Measurements from ENCODE around the gene LLCFC1. TPM values are rescaled to one million over a fixed set of nuclear protein-coding genes. Genes with fewer than 3 reads are reported as not detected.

The LLCFC1 gene
- total and polyA plus RNA-seq, 2 of the 8 experiments (the other 6 are each of a cell fraction or from before 2014, with no cell fraction given) = not detected

GRCh38 chr7:142943706-142944268, 4.5 kb downstream of the LLCFC1 start:
- DNase-seq (ENCODE audit: low read depth in 1 of 2, low spot score in 2 of 2) (no peak), FAIRE-seq (no peak)
- Histone ChIP-seq H2BK15ac (ENCODE audit: low read length) (no peak overlapping the region), H2AFZ (ENCODE audit: low read length) (no peak overlapping the region), H3K14ac (ENCODE audit: insufficient read length) (no peak overlapping the region), H3K4me1 (replicated peaks in 1 of 4; ENCODE audit: control insufficient read depth in 3 of 4, insufficient read depth in 4 of 4, low read length in 3 of 4) (no peaks in the 10 kb centered on the region), H3K9ac (replicated peaks in 1 of 4; ENCODE audit: extremely low read depth in 1 of 4, low read depth in 3 of 4, low read length in 3 of 4) (no peak overlapping the region), H2BK20ac (ENCODE audit: low read length) (no peak overlapping the region), H2BK12ac (ENCODE audit: low read depth, low read length) (peak overlapping the region; percentile 43; the same call in 1 of the 2 replicates), H2BK120ac (replicated peaks; ENCODE audit: low read depth, low read length) (no peak overlapping the region), H3K79me2 (ENCODE audit: control insufficient read depth in 1 of 2, insufficient read depth in 2 of 2, low read length in 2 of 2) (no peaks in the 10 kb centered on the region), H3K79me1 (ENCODE audit: low read depth, low read length) (no peaks in the 10 kb centered on the region), H3K23me2 (ENCODE audit: low read depth, low read length) (no peaks in the 10 kb centered on the region), H3K18ac (ENCODE audit: extremely low read depth, low read length) (no peak overlapping the region), H3K27me3 (replicated peaks in 1 of 4; ENCODE audit: control insufficient read depth in 3 of 4, extremely low read depth in 1 of 4, insufficient read depth in 3 of 4, low read length in 3 of 4) (no peaks in the 10 kb centered on the region; a peak in 1 of 7 replicates), H4K5ac (ENCODE audit: insufficient read length, low read depth, low read length) (no peak overlapping the region), H4K8ac (ENCODE audit: extremely low read depth, insufficient read depth, low read length) (no peak overlapping the region), H4K20me1 (replicated peaks in 1 of 2; ENCODE audit: control insufficient read depth in 1 of 2, insufficient read depth in 2 of 2, low read length in 2 of 2) (peaks cover 0 to 1% of the 10 kb centered on the region in 2 experiments), H3K4me3 (ENCODE audit: extremely low read depth in 1 of 4, insufficient read depth in 2 of 4, low read depth in 3 of 4, low read length in 4 of 4) (no peak overlapping the region), H2BK5ac (ENCODE audit: low read depth, low read length) (peak overlapping the region; percentile 47), H3K56ac (replicated peaks; ENCODE audit: insufficient read length, low read depth, low read length) (no peak overlapping the region), H3K4ac (replicated peaks; ENCODE audit: insufficient read length, low read depth, low read length) (no peak overlapping the region), H3K9me3 (ENCODE audit: insufficient read depth in 2 of 2, low read depth in 1 of 2, low read length in 1 of 2) (no peaks in the 10 kb centered on the region), H3K27ac (ENCODE audit: low read depth, low read length) (no peak overlapping the region), H3K23ac (ENCODE audit: insufficient read length) (no peak overlapping the region), H4K91ac (replicated peaks; ENCODE audit: insufficient read length, low read length) (no peak overlapping the region), H3K4me2 (ENCODE audit: insufficient read depth in 1 of 2, low read depth in 2 of 2, low read length in 2 of 2) (no peak overlapping the region), H2AK5ac (ENCODE audit: low read depth, low read length) (no peak overlapping the region), H3K36me3 (ENCODE audit: control insufficient read depth in 2 of 4, insufficient read depth in 4 of 4, low read length in 3 of 4) (no peaks in the 10 kb centered on the region)
- CTCF ChIA-PET (ENCODE audit: partially characterized antibody) = interaction anchor here (0.7 to 3.4 kb wide), 9 partner anchors 9 to 428 kb away, joined by 3 to 12 read pairs (median 7); partner anchors contain the start of gene TRPV5
- POLR2A ChIA-PET (ENCODE audit: partially characterized antibody) = no interaction called here
- 88% methylated on average over 7 of the region's 7 CpGs; no CpG with 5 or more reads in 1 of the 2 experiments for WGBS, 2 experiments (ENCODE audit: extremely low coverage in 1 of 2, insufficient coverage in 1 of 2, insufficient read length in 1 of 2, insufficient replicate concordance in 2 of 2, low coverage in 1 of 2, low lambda C conversion rate in 2 of 2, missing lambda C conversion rate in 1 of 2)
- TF ChIP-seq SAP30 (IDR thresholded peaks at IDR 0.05; ENCODE audit: insufficient read depth, insufficient replicate concordance, low read length) (no peak), CEBPB (IDR thresholded peaks at IDR 0.05; ENCODE audit: low read depth, low read length) (no peak), SP2 (IDR thresholded peaks at IDR 0.05; ENCODE audit: low read length) (no peak), BCL11A (IDR thresholded peaks at IDR 0.05; ENCODE audit: low read depth in 2 of 2, low read length in 2 of 2) (no peak), SRF (IDR thresholded peaks at IDR 0.05; ENCODE audit: low read depth, low read length) (no peak), TBP (IDR thresholded peaks at IDR 0.05; ENCODE audit: low read depth, low read length) (no peak), SIX5 (IDR thresholded peaks at IDR 0.05; ENCODE audit: low read depth, low read length) (no peak), RFX5 (IDR thresholded peaks at IDR 0.05; ENCODE audit: borderline replicate concordance, low read depth, low read length) (no peak), HDAC6 (IDR thresholded peaks at IDR 0.05; ENCODE audit: low read depth, low read length) (no peak)
- TF ChIP-seq, protein P1, sequence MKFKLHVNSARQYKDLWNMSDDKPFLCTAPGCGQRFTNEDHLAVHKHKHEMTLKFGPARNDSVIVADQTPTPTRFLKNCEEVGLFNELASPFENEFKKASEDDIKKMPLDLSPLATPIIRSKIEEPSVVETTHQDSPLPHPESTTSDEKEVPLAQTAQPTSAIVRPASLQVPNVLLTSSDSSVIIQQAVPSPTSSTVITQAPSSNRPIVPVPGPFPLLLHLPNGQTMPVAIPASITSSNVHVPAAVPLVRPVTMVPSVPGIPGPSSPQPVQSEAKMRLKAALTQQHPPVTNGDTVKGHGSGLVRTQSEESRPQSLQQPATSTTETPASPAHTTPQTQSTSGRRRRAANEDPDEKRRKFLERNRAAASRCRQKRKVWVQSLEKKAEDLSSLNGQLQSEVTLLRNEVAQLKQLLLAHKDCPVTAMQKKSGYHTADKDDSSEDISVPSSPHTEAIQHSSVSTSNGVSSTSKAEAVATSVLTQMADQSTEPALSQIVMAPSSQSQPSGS (IDR thresholded peaks at IDR 0.05; ENCODE audit: low read length) = no peak
- TF ChIP-seq, protein P2, sequence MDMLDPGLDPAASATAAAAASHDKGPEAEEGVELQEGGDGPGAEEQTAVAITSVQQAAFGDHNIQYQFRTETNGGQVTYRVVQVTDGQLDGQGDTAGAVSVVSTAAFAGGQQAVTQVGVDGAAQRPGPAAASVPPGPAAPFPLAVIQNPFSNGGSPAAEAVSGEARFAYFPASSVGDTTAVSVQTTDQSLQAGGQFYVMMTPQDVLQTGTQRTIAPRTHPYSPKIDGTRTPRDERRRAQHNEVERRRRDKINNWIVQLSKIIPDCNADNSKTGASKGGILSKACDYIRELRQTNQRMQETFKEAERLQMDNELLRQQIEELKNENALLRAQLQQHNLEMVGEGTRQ (IDR thresholded peaks at IDR 0.05; ENCODE audit: low read length) = no peak
